GM20431 (cell line): Measurements from ENCODE around the gene SFTPA2.
"Not testable (repeated sequence)": the region's sequence is repeated elsewhere in the genome, so short reads cannot be mapped to it uniquely, and the experiment has no call there.

Source experiments
- in situ Hi-C: fragments of 300-500 bp; cut with MseI, MboI; formaldehyde crosslinking; loops from one replicate; pipeline ENCODE4 v1.15.0; 2020; ENCODE audit warnings: low sequenced_read_pairs; ENCODE audit not compliant: unreplicated experiment

SFTPA2 gene

GRCh38 chr10:79562135-79562756 lies 2.0 kb upstream of the SFTPA2 start:
- in situ Hi-C loops, result no loop called here

GRCh38 chr10:79561257-79561656 lies 1.1 kb upstream of the SFTPA2 start:
- in situ Hi-C loops, result no loop called here

GRCh38 chr10:79559726-79560125 lies 481 bp downstream of the SFTPA2 start:
- in situ Hi-C loops, result no loop called here

GRCh38 chr10:79556961-79557360 lies 3.2 kb downstream of the SFTPA2 start:
- in situ Hi-C loops, result not testable (repeated sequence)

GRCh38 chr10:79555354-79556309 lies 4.6 kb downstream of the SFTPA2 start:
- in situ Hi-C loops, result no loop called here

- in situ Hi-C loops, result no loop called here
Observed at GRCh38 chr10:79552143-79552542, 8.1 kb downstream of the SFTPA2 start.

- in situ Hi-C loops, result loop anchor here (25.0 kb wide), 1 partner anchor 389 kb away; the partner anchor contains the start of gene SFTPD
Observed at GRCh38 chr10:79547973-79548372, 12.2 kb downstream of the SFTPA2 start.

- in situ Hi-C loops, result loop anchor here (25.0 kb wide), 1 partner anchor 390 kb away; the partner anchor contains the start of gene SFTPD
Observed at GRCh38 chr10:79547128-79547527, 13.1 kb downstream of the SFTPA2 start.

- in situ Hi-C loops, result loop anchor here (25.0 kb wide), 1 partner anchor 392 kb away; the partner anchor contains the start of gene SFTPD
Observed at GRCh38 chr10:79544926-79545659, 15.1 kb downstream of the SFTPA2 start.

GRCh38 chr10:79544408-79544807 lies 15.8 kb downstream of the SFTPA2 start:
- in situ Hi-C loops, result loop anchor here (25.0 kb wide), 1 partner anchor 393 kb away; the partner anchor contains the start of gene SFTPD

- in situ Hi-C loops, result loop anchor here (25.0 kb wide), 1 partner anchor 395 kb away; the partner anchor contains the start of gene SFTPD
Observed at GRCh38 chr10:79542626-79543025, 17.6 kb downstream of the SFTPA2 start.

GRCh38 chr10:79540930-79541329 lies 19.3 kb downstream of the SFTPA2 start:
- in situ Hi-C loops, result loop anchor here (25.0 kb wide), 1 partner anchor 396 kb away; the partner anchor contains the start of gene SFTPD

- in situ Hi-C loops, result loop anchor here (25.0 kb wide), 1 partner anchor 399 kb away; the partner anchor contains the start of gene SFTPD
Observed at GRCh38 chr10:79538311-79538710, 21.9 kb downstream of the SFTPA2 start.

GRCh38 chr10:79533903-79534175 lies 26.4 kb downstream of the SFTPA2 start:
- in situ Hi-C loops, result loop anchor here (25.0 kb wide), 1 partner anchor 403 kb away; the partner anchor contains the start of gene SFTPD

GRCh38 chr10:79533142-79533902 lies 26.9 kb downstream of the SFTPA2 start:
- in situ Hi-C loops, result loop anchor here (25.0 kb wide), 1 partner anchor 404 kb away; the partner anchor contains the start of gene SFTPD

- in situ Hi-C loops, result loop anchor here (25.0 kb wide), 1 partner anchor 409 kb away; the partner anchor contains the start of gene SFTPD
Observed at GRCh38 chr10:79528261-79528660, 31.9 kb downstream of the SFTPA2 start.

GRCh38 chr10:79525049-79525710 lies 35.0 kb downstream of the SFTPA2 start:
- in situ Hi-C loops, result loop anchor here (25.0 kb wide), 1 partner anchor 412 kb away; the partner anchor contains the start of gene SFTPD

GRCh38 chr10:79523157-79523853 lies 36.9 kb downstream of the SFTPA2 start:
- in situ Hi-C loops, result not testable (repeated sequence)
